GM18873 (cell line): ENCODE results near the gene PRSS48.
"Not testable (repeated sequence)": the region's sequence is repeated elsewhere in the genome, so short reads cannot be mapped to it uniquely, and the experiment has no call there.

ENCODE experiments used
- ATAC-seq: cut with Tn5 transposase; IDR thresholded peaks from one replicate; pipeline ENCODE4 v1.9.1; 2021; ENCODE audit warnings: mild to moderate bottlenecking, moderate library complexity, moderate number of reproducible peaks; ENCODE audit not compliant: unreplicated experiment, low FRiP score

The PRSS48 gene

GRCh38 chr4:151276787-151277562 lies at the start of gene PRSS48:
PRSS48 (plus strand) TSS chr4:151277161; CDS start chr4:151277173, 12 bp downstream.
- ATAC-seq: no peak

- ATAC-seq: no peak
These were observed 49.8 kb upstream of the PRSS48 start for GRCh38 chr4:151227172-151227571.

- no peak for ATAC-seq
These were observed 49.2 kb upstream of the PRSS48 start for GRCh38 chr4:151227731-151228130.

- ATAC-seq: no peak
These were observed 48.5 kb upstream of the PRSS48 start for GRCh38 chr4:151228189-151229119.

GRCh38 chr4:151231915-151232595 lies 44.9 kb upstream of the PRSS48 start:
- ATAC-seq: no peak

- no peak for ATAC-seq
These were observed 43.4 kb upstream of the PRSS48 start for GRCh38 chr4:151233600-151233999.

GRCh38 chr4:151235373-151235772 lies 41.6 kb upstream of the PRSS48 start:
- not testable (repeated sequence) for ATAC-seq

- ATAC-seq: no peak
These were observed 40.9 kb upstream of the PRSS48 start for GRCh38 chr4:151236036-151236435.

GRCh38 chr4:151238477-151238876 lies 38.5 kb upstream of the PRSS48 start:
- no peak for ATAC-seq

GRCh38 chr4:151239608-151240007 lies 37.4 kb upstream of the PRSS48 start:
- ATAC-seq: no peak

- no peak for ATAC-seq
These were observed 34.7 kb upstream of the PRSS48 start for GRCh38 chr4:151242305-151242704.

- ATAC-seq: no peak
These were observed 30.2 kb upstream of the PRSS48 start for GRCh38 chr4:151246742-151247141.

- no peak for ATAC-seq
These were observed 29.6 kb upstream of the PRSS48 start for GRCh38 chr4:151247395-151247794.

- no peak for ATAC-seq
These were observed 28.4 kb upstream of the PRSS48 start for GRCh38 chr4:151248519-151248918.

GRCh38 chr4:151250706-151251105 lies 26.3 kb upstream of the PRSS48 start:
- no peak for ATAC-seq

GRCh38 chr4:151251603-151252304 lies 25.2 kb upstream of the PRSS48 start:
- ATAC-seq: no peak

GRCh38 chr4:151255226-151255625 lies 21.7 kb upstream of the PRSS48 start:
- not testable (repeated sequence) for ATAC-seq

- ATAC-seq: not testable (repeated sequence)
These were observed 21.3 kb upstream of the PRSS48 start for GRCh38 chr4:151255680-151256079.

- ATAC-seq: no peak
These were observed 20.8 kb upstream of the PRSS48 start for GRCh38 chr4:151256134-151256533.

- no peak for ATAC-seq
These were observed 19.3 kb upstream of the PRSS48 start for GRCh38 chr4:151257704-151258103.
